GM12878 (cell line): ENCODE data around the gene KPNA3. TPM values are rescaled to one million over a fixed set of nuclear protein-coding genes. Genes with fewer than 3 reads are reported as not detected.

Experiments
- ATAC-seq: fragments of 200-7000 bp; cut with Tn5 transposase; 3 replicates; pipeline ENCODE4 v1.9.1; 2020; ENCODE audit warnings: mild to moderate bottlenecking, moderate library complexity
- BruUV-seq: library from RNA; stranded (reverse); fragments of 400-500 nt; replicated peaks from 2 replicates; lab custom pipeline; 2021; lab: Mats Ljungman, UMichigan
- CTCF ChIA-PET: fragments of 300-600 bp; sonication (Branson Sonifier 250); formaldehyde crosslinking; extraction: SDS; loops from one replicate; lab custom pipeline; 2021; ENCODE audit warnings: inconsistent platforms; lab: Yijun Ruan, JAX
- POLR2A ChIA-PET: fragments of 350-600 bp; formaldehyde crosslinking; extraction: SDS; loops from one replicate; lab custom pipeline; 2021; ENCODE audit warnings: inconsistent platforms; lab: Charles Lee
- RAD21 ChIA-PET: fragments of 300-600 bp; sonication (Branson Sonifier 250); formaldehyde crosslinking; loops from one replicate; lab custom pipeline; 2023; ENCODE audit warnings: antibody characterized with exemption; ENCODE audit not compliant: unreplicated experiment; lab: Charles Lee
- SMC1A ChIA-PET: fragments of 300-600 bp; sonication (Branson Sonifier 250); formaldehyde crosslinking; loops from one replicate; lab custom pipeline; 2023; ENCODE audit not compliant: unreplicated experiment, uncharacterized antibody; lab: Charles Lee
- DNase-seq: peaks from one replicate; pipeline ENCODE4 v3.0.0-alpha.2; 2011; ENCODE audit warnings: low read depth, low spot score
- FAIRE-seq: peaks from 3 replicates; lab custom pipeline; 2011; peaks lifted over from hg19 to GRCh38; lab: Jason Lieb, UNC
- H2AFZ ChIP-seq: 2 replicates; pipeline ENCODE4 v1.6.0; 2011; ENCODE audit warnings: low read depth, low read length, control low read depth; ENCODE audit not compliant: control insufficient read depth
- H3K27ac ChIP-seq: 2 replicates; pipeline ENCODE4 v1.5.1; 2011; ENCODE audit warnings: control low read depth; ENCODE audit not compliant: control insufficient read depth, insufficient read depth
- H3K27me3 ChIP-seq, 2 experiments: replicated peaks in 1 of 2; 2 replicates each; pipeline versions ENCODE4 v1.6.0 to v1.6.1; 2011; ENCODE audit warnings: low read length in 1 of 2; ENCODE audit not compliant: control insufficient read depth in 2 of 2, insufficient read depth in 2 of 2
- H3K36me3 ChIP-seq, 2 experiments: 2 replicates each; pipeline ENCODE4 v1.5.1; 2011; ENCODE audit warnings: low read length in 1 of 2; ENCODE audit not compliant: control insufficient read depth in 2 of 2, insufficient read depth in 2 of 2
- H3K4me1 ChIP-seq: 2 replicates; pipeline ENCODE4 v1.6.1; 2011; ENCODE audit warnings: mild to moderate bottlenecking, low read length, moderate library complexity, mixed read lengths; ENCODE audit not compliant: control insufficient read depth, insufficient read depth
- H3K4me2 ChIP-seq: 2 replicates; pipeline ENCODE4 v1.6.0; 2011; ENCODE audit warnings: control low read depth; ENCODE audit not compliant: control insufficient read depth, insufficient read depth
- H3K4me3 ChIP-seq: fragments of 200-600 bp; sonication (generic); 2 replicates; pipeline ENCODE4 v1.5.1; 2016
- H3K79me2 ChIP-seq: 2 replicates; pipeline ENCODE4 v1.6.0; 2011; ENCODE audit warnings: low read length; ENCODE audit not compliant: control insufficient read depth, insufficient read depth
- H3K9ac ChIP-seq: 2 replicates; pipeline ENCODE4 v1.8.0; 2011; ENCODE audit warnings: low read length, control low read depth, mixed read lengths; ENCODE audit not compliant: control insufficient read depth, insufficient read depth
- H3K9me3 ChIP-seq: replicated peaks from 3 replicates; pipeline ENCODE4 v1.5.1; 2011; ENCODE audit warnings: mild to moderate bottlenecking, low read length; ENCODE audit not compliant: control insufficient read depth, insufficient read depth
- H4K20me1 ChIP-seq: 2 replicates; pipeline ENCODE4 v1.6.0; 2011; ENCODE audit not compliant: control insufficient read depth, insufficient read depth
- CBX3 ChIP-seq: fragments of 200-600 bp; sonication (generic); IDR thresholded peaks from 2 replicates; pipeline ENCODE4 v1.6.1; 2016; ENCODE audit warnings: low read depth, borderline replicate concordance
- CEBPB ChIP-seq, 2 experiments: fragments of 150-350 bp in 1 of 2; IDR thresholded peaks; 2 replicates each; pipeline ENCODE4 v1.6.1; 2012 to 2014; ENCODE audit warnings: low read depth in 2 of 2, low read length in 2 of 2, borderline replicate concordance in 1 of 2, inconsistent platforms in 1 of 2
- ETV6 ChIP-seq, 2 experiments: fragments of 450-650 bp in 1 of 2; IDR thresholded peaks in 1 of 2; conservative IDR thresholded peaks in 1 of 2; 2 replicates each; pipeline ENCODE4 v1.6.1; 2014; ENCODE audit warnings: antibody characterized with exemption in 1 of 2, borderline replicate concordance in 1 of 2, low read depth in 1 of 2, mild to moderate bottlenecking in 1 of 2, moderate library complexity in 1 of 2
- JUNB ChIP-seq: IDR thresholded peaks from 2 replicates; pipeline ENCODE4 v1.6.1; 2016; ENCODE audit warnings: antibody characterized with exemption, mild to moderate bottlenecking
- KAT2A ChIP-seq: conservative IDR thresholded peaks from 2 replicates; pipeline ENCODE4 v1.6.1; 2011; ENCODE audit warnings: low read depth, low read length; ENCODE audit not compliant: control insufficient read depth
- KDM1A ChIP-seq: fragments of 200-600 bp; sonication (generic); IDR thresholded peaks from 2 replicates; pipeline ENCODE4 v1.6.1; 2016; ENCODE audit warnings: borderline replicate concordance
- NFYB ChIP-seq: IDR thresholded peaks from 2 replicates; pipeline ENCODE4 v1.6.1; 2011; ENCODE audit warnings: low read depth, mild to moderate bottlenecking, low read length, improper control_type of control experiment, moderate library complexity; ENCODE audit not compliant: insufficient read depth
- NR2C1 ChIP-seq: fragments of 450-650 bp; IDR thresholded peaks from 2 replicates; pipeline ENCODE4 v1.6.1; 2017; ENCODE audit warnings: antibody characterized with exemption, mild to moderate bottlenecking, moderate library complexity
- PAX8 ChIP-seq: fragments of 450-650 bp; IDR thresholded peaks from 2 replicates; pipeline ENCODE4 v1.6.1; 2017; ENCODE audit warnings: mild to moderate bottlenecking, moderate library complexity
- POLR2A ChIP-seq: IDR thresholded peaks from 2 replicates; pipeline ENCODE4 v1.6.1; 2011; ENCODE audit warnings: low read depth, mild to moderate bottlenecking, low read length
- SPI1 ChIP-seq: IDR thresholded peaks from 2 replicates; pipeline ENCODE4 v1.6.1; 2011; ENCODE audit warnings: low read depth, mild to moderate bottlenecking, low read length, moderate library complexity, borderline replicate concordance; ENCODE audit not compliant: insufficient read depth
- SUPT20H ChIP-seq: IDR thresholded peaks from 2 replicates; pipeline ENCODE4 v1.6.1; 2011; ENCODE audit warnings: low read depth, mild to moderate bottlenecking, low read length, moderate library complexity, borderline replicate concordance; ENCODE audit not compliant: control insufficient read depth
- TARDBP ChIP-seq: IDR thresholded peaks from 2 replicates; pipeline ENCODE4 v1.6.1; 2016; ENCODE audit warnings: borderline replicate concordance
- WRNIP1 ChIP-seq: IDR thresholded peaks from 2 replicates; pipeline ENCODE4 v1.6.1; 2011; ENCODE audit warnings: low read depth, low read length, improper control_type of control experiment, borderline replicate concordance
- WGBS: methylation state at CpG from one replicate; pipeline ENCODE4 v1.1.6; 2016; ENCODE audit warnings: low lambda C conversion rate; ENCODE audit not compliant: insufficient replicate concordance, insufficient coverage; ENCODE audit errors: missing lambda C conversion rate; 5-methylcytosine and 5-hydroxymethylcytosine counted together
- in situ Hi-C: fragments of 300-500 bp; cut with MboI; formaldehyde crosslinking; loops from 9 replicates; pipeline ENCODE4 v1.14.3; 2018; ENCODE audit warnings: mixed read lengths
- intact Hi-C: fragments of 100-400 bp; cut with micrococcal nuclease; formaldehyde crosslinking; loops from one replicate; pipeline ENCODE4 v1.14.2; 2022; ENCODE audit not compliant: unreplicated experiment
- polyA plus RNA-seq, 11 experiments: library from polyadenylated mRNA; depleted of rRNA in 4 of 11; unstranded in 6 of 11; stranded (reverse) in 5 of 11; fragments of >200 nt; fragmentation: Nextera tagmentation in 4 of 11; fragmentation: Illumina TruSeq in 1 of 11; extraction: Ambion mirVana in 4 of 11; extraction: Trizol in 1 of 11; gene quantifications; 1 replicate in 1 of 11; 2 replicates in 10 of 11; pipeline versions ENCODE4 v1.2.1 to v1.2.3, GENCODE V29; 2011 to 2016; ENCODE audit warnings: inconsistent platforms in 2 of 11, missing spikeins in 2 of 11, low read depth in 1 of 11
- total RNA-seq, 4 experiments: library from RNA; depleted of rRNA in 3 of 4; stranded (reverse); fragments of >200 nt in 3 of 4; fragmentation: Illumina TruSeq in 1 of 4; extraction: Trizol in 1 of 4; gene quantifications; 2 replicates each; pipeline versions ENCODE4 v1.2.1 to v1.2.3, GENCODE V29; 2013 to 2021
- TF ChIP-seq, protein P1 (sequence below): fragments of 450-650 bp; IDR thresholded peaks from 2 replicates; pipeline ENCODE4 v1.6.1; 2018; ENCODE audit warnings: borderline replicate concordance, mild to moderate bottlenecking; ENCODE audit not compliant: partially characterized antibody
- TF ChIP-seq, protein P2 (sequence below): fragments of 450-650 bp; IDR thresholded peaks from 2 replicates; pipeline ENCODE4 v1.6.1; 2017; ENCODE audit warnings: low read depth, mild to moderate bottlenecking, moderate library complexity

The KPNA3 gene
- total and polyA plus RNA-seq, 10 of the 15 experiments (the other 5 are each of a cell fraction or from before 2014, with no cell fraction given), result 23.3 to 50.5 (median 31.1) TPM

DNA sequence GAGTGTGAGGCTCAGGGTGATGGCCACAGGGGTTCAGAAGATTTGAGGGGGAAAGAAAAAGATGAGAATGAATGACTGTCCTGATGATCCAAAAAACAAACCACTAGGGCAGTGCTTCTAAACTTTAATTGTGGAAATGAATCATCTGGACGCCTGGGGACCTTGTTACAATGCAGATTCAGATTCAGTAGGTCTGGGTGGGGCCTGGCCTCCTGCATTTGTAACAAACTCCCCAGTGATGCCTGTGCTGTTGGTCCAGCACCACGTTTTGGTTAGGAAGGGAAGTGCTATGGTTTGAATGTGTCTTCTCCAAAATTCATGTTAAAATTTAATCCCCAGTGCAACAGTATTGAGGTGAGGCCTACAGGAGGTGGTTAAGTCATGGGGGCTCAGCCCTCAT, 49.5 kb upstream of the KPNA3 start (continued):
- TF ChIP-seq, protein P1, sequence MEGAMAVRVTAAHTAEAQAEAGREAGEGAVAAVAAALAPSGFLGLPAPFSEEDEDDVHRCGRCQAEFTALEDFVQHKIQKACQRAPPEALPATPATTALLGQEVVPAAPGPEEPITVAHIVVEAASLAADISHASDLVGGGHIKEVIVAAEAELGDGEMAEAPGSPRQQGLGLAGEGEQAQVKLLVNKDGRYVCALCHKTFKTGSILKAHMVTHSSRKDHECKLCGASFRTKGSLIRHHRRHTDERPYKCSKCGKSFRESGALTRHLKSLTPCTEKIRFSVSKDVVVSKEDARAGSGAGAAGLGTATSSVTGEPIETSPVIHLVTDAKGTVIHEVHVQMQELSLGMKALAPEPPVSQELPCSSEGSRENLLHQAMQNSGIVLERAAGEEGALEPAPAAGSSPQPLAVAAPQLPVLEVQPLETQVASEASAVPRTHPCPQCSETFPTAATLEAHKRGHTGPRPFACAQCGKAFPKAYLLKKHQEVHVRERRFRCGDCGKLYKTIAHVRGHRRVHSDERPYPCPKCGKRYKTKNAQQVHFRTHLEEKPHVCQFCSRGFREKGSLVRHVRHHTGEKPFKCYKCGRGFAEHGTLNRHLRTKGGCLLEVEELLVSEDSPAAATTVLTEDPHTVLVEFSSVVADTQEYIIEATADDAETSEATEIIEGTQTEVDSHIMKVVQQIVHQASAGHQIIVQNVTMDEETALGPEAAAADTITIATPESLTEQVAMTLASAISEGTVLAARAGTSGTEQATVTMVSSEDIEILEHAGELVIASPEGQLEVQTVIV, result no peak
- TF ChIP-seq JUNB (no peak), SPI1 (no peak)
- TF ChIP-seq, protein P2, sequence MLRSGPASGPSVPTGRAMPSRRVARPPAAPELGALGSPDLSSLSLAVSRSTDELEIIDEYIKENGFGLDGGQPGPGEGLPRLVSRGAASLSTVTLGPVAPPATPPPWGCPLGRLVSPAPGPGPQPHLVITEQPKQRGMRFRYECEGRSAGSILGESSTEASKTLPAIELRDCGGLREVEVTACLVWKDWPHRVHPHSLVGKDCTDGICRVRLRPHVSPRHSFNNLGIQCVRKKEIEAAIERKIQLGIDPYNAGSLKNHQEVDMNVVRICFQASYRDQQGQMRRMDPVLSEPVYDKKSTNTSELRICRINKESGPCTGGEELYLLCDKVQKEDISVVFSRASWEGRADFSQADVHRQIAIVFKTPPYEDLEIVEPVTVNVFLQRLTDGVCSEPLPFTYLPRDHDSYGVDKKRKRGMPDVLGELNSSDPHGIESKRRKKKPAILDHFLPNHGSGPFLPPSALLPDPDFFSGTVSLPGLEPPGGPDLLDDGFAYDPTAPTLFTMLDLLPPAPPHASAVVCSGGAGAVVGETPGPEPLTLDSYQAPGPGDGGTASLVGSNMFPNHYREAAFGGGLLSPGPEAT, result no peak

DNA sequence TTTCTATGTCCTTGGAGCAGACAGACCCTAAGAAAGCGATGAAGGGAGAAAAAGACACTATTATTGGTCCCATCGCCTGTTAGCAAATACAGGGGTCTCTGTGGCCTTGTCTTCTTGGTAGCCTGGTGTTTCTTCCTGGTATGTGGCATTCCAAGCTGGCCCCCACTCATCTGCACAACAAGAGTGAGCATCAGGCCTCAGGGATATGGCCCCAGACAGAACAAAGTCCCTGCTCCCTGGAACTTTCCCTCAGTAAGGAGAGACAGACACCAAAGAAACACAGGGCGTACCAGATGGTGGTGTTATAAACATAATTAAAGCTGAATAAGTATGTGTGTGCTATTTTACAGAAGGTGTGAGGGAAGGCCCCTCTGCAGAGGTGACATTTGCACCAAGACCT, 48.2 kb upstream of the KPNA3 start:
- in situ Hi-C loops (no loop called here), intact Hi-C loops (no loop called here)
- Histone ChIP-seq H4K20me1 (no peaks in the 10 kb centered on the region), H3K36me3 (no peaks in the 10 kb centered on the region), H3K27ac (no peak overlapping the region), H3K79me2 (no peaks in the 10 kb centered on the region), H3K4me1 (no peaks in the 10 kb centered on the region), H3K4me3 (no peak overlapping the region), H2AFZ (no peak overlapping the region), H3K9me3 (no peaks in the 10 kb centered on the region), H3K27me3 (no peaks in the 10 kb centered on the region), H3K4me2 (no peak overlapping the region), H3K9ac (no peak overlapping the region)
- RAD21 ChIA-PET, result no interaction called here
- CTCF ChIA-PET, result no interaction called here
- SMC1A ChIA-PET, result no interaction called here
- DNase-seq, result no peak
- no peak for FAIRE-seq
- no peak for ATAC-seq
- POLR2A ChIA-PET, result no interaction called here
- BruUV-seq, result no TSS peak
- WGBS, result 72% methylated on average over 3 of the region's 3 CpGs
- TF ChIP-seq SUPT20H, result no peak
- TF ChIP-seq PAX8, result no peak
- TF ChIP-seq CEBPB (IDR thresholded peaks at IDR 0.05; ENCODE audit: borderline replicate concordance in 1 of 2, low read depth in 2 of 2, low read length in 2 of 2), result no peak
- no peak for TF ChIP-seq ETV6 (conservative IDR thresholded peaks at IDR 0.05 in 1 of 2, IDR thresholded peaks at IDR 0.05 in 1 of 2; ENCODE audit: borderline replicate concordance in 1 of 2, low read depth in 1 of 2)
- TF ChIP-seq, protein P1, result no peak
- no peak for TF ChIP-seq NFYB
- no peak for TF ChIP-seq POLR2A
- no peak for TF ChIP-seq NR2C1
- no peak for TF ChIP-seq KAT2A
- no peak for TF ChIP-seq WRNIP1
- no peak for TF ChIP-seq CBX3
- no peak for TF ChIP-seq TARDBP
- TF ChIP-seq KDM1A, result no peak
